ENCODE data around the gene DNAI1.

The DNAI1 gene

GRCh38 chr9:34513567-34514214, 55.1 kb downstream of the DNAI1 start:
- TF ChIP-seq CTCF (IDR thresholded peaks at IDR 0.05; ENCODE audit: extremely low read depth, missing control alignments) = no peak
- DNase-seq (ENCODE audit: low spot score) = no peak

DNA sequence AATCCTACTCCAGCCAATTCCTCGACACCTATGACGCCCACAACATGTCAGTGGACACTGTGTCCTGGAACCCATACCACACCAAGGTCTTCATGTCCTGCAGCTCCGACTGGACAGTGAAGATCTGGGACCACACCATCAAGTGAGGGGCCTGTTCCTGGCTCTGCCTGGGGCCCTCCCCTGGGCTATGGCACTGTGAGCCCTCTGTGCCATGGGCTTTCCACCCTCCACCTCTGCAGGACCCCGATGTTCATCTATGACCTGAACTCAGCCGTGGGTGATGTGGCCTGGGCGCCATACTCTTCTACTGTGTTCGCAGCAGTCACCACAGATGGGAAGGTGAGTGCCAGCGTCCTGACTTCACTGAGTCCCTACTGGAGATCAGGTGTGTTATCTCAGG, 55.8 kb downstream of the DNAI1 start:
- no peak for TF ChIP-seq CTCF (IDR thresholded peaks at IDR 0.05; ENCODE audit: extremely low read depth, missing control alignments)
- no peak for DNase-seq (ENCODE audit: low spot score)

- no peak for TF ChIP-seq CTCF (IDR thresholded peaks at IDR 0.05; ENCODE audit: extremely low read depth, missing control alignments)
- no peak for DNase-seq (ENCODE audit: low spot score)
These were observed 56.2 kb downstream of the DNAI1 start for GRCh38 chr9:34514816-34515215.

GRCh38 chr9:34515959-34516358, 57.4 kb downstream of the DNAI1 start:
- DNase-seq (ENCODE audit: low spot score) = no peak
- TF ChIP-seq CTCF (IDR thresholded peaks at IDR 0.05; ENCODE audit: extremely low read depth, missing control alignments) = no peak

GRCh38 chr9:34517185-34517584, 58.6 kb downstream of the DNAI1 start:
- TF ChIP-seq CTCF (IDR thresholded peaks at IDR 0.05; ENCODE audit: extremely low read depth, missing control alignments) = no peak
- no peak for DNase-seq (ENCODE audit: low spot score)

GRCh38 chr9:34518110-34518616, 59.6 kb downstream of the DNAI1 start:
- DNase-seq (ENCODE audit: low spot score) = no peak
- TF ChIP-seq CTCF (IDR thresholded peaks at IDR 0.05; ENCODE audit: extremely low read depth, missing control alignments) = no peak

- DNase-seq (ENCODE audit: low spot score) = no peak
- no peak for TF ChIP-seq CTCF (IDR thresholded peaks at IDR 0.05; ENCODE audit: extremely low read depth, missing control alignments)
These were observed 60.3 kb downstream of the DNAI1 start for GRCh38 chr9:34518896-34519295.
